Retinal pigment epithelial cell (primary cell): ENCODE data around the gene LPIN3.

Experiments
- DNase-seq: peaks from one replicate; pipeline ENCODE4 v3.0.0-alpha.2; 2010; ENCODE audit warnings: low read depth
- H3K4me3 ChIP-seq: 2 replicates; pipeline ENCODE4 v1.5.1; 2011; ENCODE audit warnings: mild to moderate bottlenecking, low read length, control low read depth, moderate library complexity
- CTCF ChIP-seq: conservative IDR thresholded peaks from 2 replicates; pipeline ENCODE4 v1.5.1; 2011; ENCODE audit warnings: low read depth, low read length, control low read depth, inconsistent platforms

The LPIN3 gene

DNA sequence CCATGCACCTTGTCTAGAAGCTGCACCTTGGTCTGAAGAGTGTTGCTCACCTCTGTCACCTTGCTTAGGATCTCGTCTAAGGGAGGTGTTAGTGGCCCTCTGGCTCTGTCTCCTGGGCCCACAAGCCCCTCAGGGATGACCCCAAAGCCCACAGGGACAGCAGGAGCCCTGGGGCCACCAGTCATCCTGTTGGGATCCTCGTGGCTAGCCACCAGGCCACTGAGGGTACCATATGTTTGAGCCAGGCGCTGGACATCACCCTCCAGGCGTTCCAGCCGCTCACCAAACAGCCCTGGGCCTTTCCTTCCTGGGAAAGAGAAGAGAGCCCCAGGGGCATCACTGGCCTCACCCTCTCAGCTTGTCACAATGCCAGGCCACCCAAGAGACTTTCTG is 22.1 kb downstream of the LPIN3 start:
- no peak for DNase-seq
- no peak overlapping the region for H3K4me3 ChIP-seq
- no peak for TF ChIP-seq CTCF

- TF ChIP-seq CTCF: no peak
- H3K4me3 ChIP-seq: no peak overlapping the region
- DNase-seq: no peak
Measured at GRCh38 chr20:41363601-41364000, 23.0 kb downstream of the LPIN3 start.

GRCh38 chr20:41364236-41364855 is 23.7 kb downstream of the LPIN3 start:
- TF ChIP-seq CTCF: peak; percentile 7
- no peak for DNase-seq
- H3K4me3 ChIP-seq: no peak overlapping the region

GRCh38 chr20:41364967-41365765 is 24.5 kb downstream of the LPIN3 start:
- TF ChIP-seq CTCF: no peak
- no peak for DNase-seq
- peak overlapping the region; percentile 26 for H3K4me3 ChIP-seq

- no peak for TF ChIP-seq CTCF
- H3K4me3 ChIP-seq: peak overlapping the region; percentile 26
- DNase-seq: no peak
Measured at GRCh38 chr20:41365777-41366545, 25.3 kb downstream of the LPIN3 start.

- H3K4me3 ChIP-seq: peak within 1 kb of the TSS; percentile 37
- no peak for TF ChIP-seq CTCF
- no peak for DNase-seq
Measured at GRCh38 chr20:41366546-41367392, 26.1 kb downstream of the LPIN3 start, which contains the start of gene EMILIN3. Gene EMILIN3, minus strand, starts transcription at chr20:41366818. Its CDS starts 184 bp downstream, at chr20:41366634.
